Measurements from ENCODE around the gene USHBP1. TPM values are rescaled to one million over a fixed set of nuclear protein-coding genes. Genes with fewer than 3 reads are reported as not detected.

USHBP1 gene
- total RNA-seq, 1 experiment from 2014 or later = 0.15 TPM

- no peak for TF ChIP-seq EZH2 (IDR thresholded peaks at IDR 0.05)
- no peak for TF ChIP-seq ZFX (IDR thresholded peaks at IDR 0.05)
- TF ChIP-seq ZBTB33 (IDR thresholded peaks at IDR 0.05; ENCODE audit: extremely low read depth, insufficient replicate concordance, low read length) = no peak
- no peak for TF ChIP-seq EGR1 (IDR thresholded peaks at IDR 0.05; ENCODE audit: low read depth)
- TF ChIP-seq CEBPB (IDR thresholded peaks at IDR 0.05; ENCODE audit: low read depth) = no peak
- TF ChIP-seq ELF1 (IDR thresholded peaks at IDR 0.05; ENCODE audit: borderline replicate concordance, low read depth) = no peak
- no peak for TF ChIP-seq POLR2AphosphoS5 (IDR thresholded peaks at IDR 0.05; ENCODE audit: low read depth, low read length)
- no peak for TF ChIP-seq FOSL1 (IDR thresholded peaks at IDR 0.05; ENCODE audit: low read depth)
- peak overlapping the region; percentile 91 for H3K9ac ChIP-seq (ENCODE audit: low read length)
- peak overlapping the region; percentile 93 for H3K4me2 ChIP-seq (ENCODE audit: low read length)
Measured at GRCh38 chr19:17268754-17269153, 4.2 kb upstream of the USHBP1 start.

More at GRCh38 chr19:17268754-17269153, 4.2 kb upstream of the USHBP1 start:
- Histone ChIP-seq H3K9me2 (ENCODE audit: insufficient read depth) (no peaks in the 10 kb centered on the region), H3K27me3 (ENCODE audit: insufficient read depth, low read length) (no peaks in the 10 kb centered on the region), H4K20me1 (ENCODE audit: insufficient read depth) (no peaks in the 10 kb centered on the region), H3K4me3 (replicated peaks in 1 of 2; ENCODE audit: low read depth in 1 of 2, low read length in 2 of 2) (peak overlapping the region; percentile 84 to 91; a peak in 3 of 4 replicates), H3K9me3 (ENCODE audit: control insufficient read depth in 1 of 2, insufficient read depth in 1 of 2, low read depth in 1 of 2, low read length in 2 of 2) (no peaks in the 10 kb centered on the region), H3K79me2 (ENCODE audit: insufficient read depth, low read length) (peaks cover 17% of the 10 kb centered on the region), H3K36me3 (ENCODE audit: control insufficient read depth in 1 of 2, insufficient read depth in 2 of 2, low read length in 2 of 2) (peaks cover 6 to 24% of the 10 kb centered on the region in 2 experiments; a peak in 3 of 4 replicates), H3K4me1 (ENCODE audit: control insufficient read depth in 1 of 2, insufficient read depth in 2 of 2, low read length in 2 of 2) (peaks cover 3 to 9% of the 10 kb centered on the region in 2 experiments; a peak in 3 of 4 replicates), H2AFZ (ENCODE audit: low read depth, low read length, poor library complexity, severe bottlenecking) (no peak overlapping the region), H3K27ac (ENCODE audit: low read depth, low read length) (peak overlapping the region; percentile 65; the same call in 1 of the 2 replicates)
- intact Hi-C loops (cut with micrococcal nuclease) = no loop called here
- no peak for ATAC-seq
- no TSS peak for BruUV-seq (replicated peaks)
- ChIA-PET CTCF (no interaction called here), POLR2A (interaction anchor here (0.9 kb wide), 1 partner anchor 42 kb away, joined by 3 read pairs; the partner anchor contains the start of gene OCEL1), RAD21 (ENCODE audit: low non-redundant PET in 1 of 2, low total read pairs in 2 of 2, uncharacterized antibody in 2 of 2, unreplicated experiment in 2 of 2) (no interaction called here)
- no peak for DNase-seq (ENCODE audit: low read depth, low spot score)

Measured in HCT116 (cell line).